Measurements from ENCODE around the gene AMIGO2.

The AMIGO2 gene

DNA sequence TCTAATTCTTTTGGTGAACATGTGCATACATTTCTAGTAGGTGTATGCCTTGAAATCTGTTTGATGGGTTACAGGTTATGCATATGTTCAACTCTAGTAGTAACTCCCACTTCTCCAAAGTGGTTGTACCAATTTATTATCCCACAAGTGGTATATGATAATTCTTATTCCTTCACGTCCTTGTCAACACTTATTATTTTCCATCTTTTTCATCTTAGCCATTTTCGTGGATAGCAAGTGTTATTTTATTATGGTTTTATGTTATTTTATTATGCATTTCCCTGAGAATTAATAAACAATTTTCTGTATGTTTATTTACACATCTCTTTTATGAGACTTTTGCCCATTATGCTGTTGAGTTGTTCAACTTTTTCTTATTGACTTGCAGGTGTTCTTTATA lies 11.2 kb upstream of the AMIGO2 start:
- ChIA-PET POLR2A (ENCODE audit: low non-redundant PET) (no interaction called here), CTCF (no interaction called here)
- DNase-seq (ENCODE audit: low spot score): no peak
- TF ChIP-seq, protein P1, sequence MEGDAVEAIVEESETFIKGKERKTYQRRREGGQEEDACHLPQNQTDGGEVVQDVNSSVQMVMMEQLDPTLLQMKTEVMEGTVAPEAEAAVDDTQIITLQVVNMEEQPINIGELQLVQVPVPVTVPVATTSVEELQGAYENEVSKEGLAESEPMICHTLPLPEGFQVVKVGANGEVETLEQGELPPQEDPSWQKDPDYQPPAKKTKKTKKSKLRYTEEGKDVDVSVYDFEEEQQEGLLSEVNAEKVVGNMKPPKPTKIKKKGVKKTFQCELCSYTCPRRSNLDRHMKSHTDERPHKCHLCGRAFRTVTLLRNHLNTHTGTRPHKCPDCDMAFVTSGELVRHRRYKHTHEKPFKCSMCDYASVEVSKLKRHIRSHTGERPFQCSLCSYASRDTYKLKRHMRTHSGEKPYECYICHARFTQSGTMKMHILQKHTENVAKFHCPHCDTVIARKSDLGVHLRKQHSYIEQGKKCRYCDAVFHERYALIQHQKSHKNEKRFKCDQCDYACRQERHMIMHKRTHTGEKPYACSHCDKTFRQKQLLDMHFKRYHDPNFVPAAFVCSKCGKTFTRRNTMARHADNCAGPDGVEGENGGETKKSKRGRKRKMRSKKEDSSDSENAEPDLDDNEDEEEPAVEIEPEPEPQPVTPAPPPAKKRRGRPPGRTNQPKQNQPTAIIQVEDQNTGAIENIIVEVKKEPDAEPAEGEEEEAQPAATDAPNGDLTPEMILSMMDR (conservative IDR thresholded peaks at IDR 0.05; ENCODE audit: low read depth): no peak
- no peak overlapping the region for H3K27ac ChIP-seq

GRCh38 chr12:47088021-47088944 lies 8.5 kb upstream of the AMIGO2 start:
- POLR2A ChIA-PET (ENCODE audit: low non-redundant PET): no interaction called here
- H3K27ac ChIP-seq: peak overlapping the region; percentile 96
- peak; percentile 85 for DNase-seq (ENCODE audit: low spot score)
- TF ChIP-seq, protein P1 (conservative IDR thresholded peaks at IDR 0.05; ENCODE audit: low read depth): no peak
- CTCF ChIA-PET: interaction anchor here (0.6 kb wide), 1 partner anchor 9 kb away, joined by 3 read pairs; no protein-coding TSS in a partner anchor

GRCh38 chr12:47087088-47087688 lies 7.4 kb upstream of the AMIGO2 start:
- H3K27ac ChIP-seq: no peak overlapping the region
- TF ChIP-seq, protein P1 (conservative IDR thresholded peaks at IDR 0.05; ENCODE audit: low read depth): no peak
- ChIA-PET POLR2A (ENCODE audit: low non-redundant PET) (no interaction called here), CTCF (interaction anchor here (0.6 kb wide), 1 partner anchor 10 kb away, joined by 3 read pairs; no protein-coding TSS in a partner anchor)
- no peak for DNase-seq (ENCODE audit: low spot score)

DNA sequence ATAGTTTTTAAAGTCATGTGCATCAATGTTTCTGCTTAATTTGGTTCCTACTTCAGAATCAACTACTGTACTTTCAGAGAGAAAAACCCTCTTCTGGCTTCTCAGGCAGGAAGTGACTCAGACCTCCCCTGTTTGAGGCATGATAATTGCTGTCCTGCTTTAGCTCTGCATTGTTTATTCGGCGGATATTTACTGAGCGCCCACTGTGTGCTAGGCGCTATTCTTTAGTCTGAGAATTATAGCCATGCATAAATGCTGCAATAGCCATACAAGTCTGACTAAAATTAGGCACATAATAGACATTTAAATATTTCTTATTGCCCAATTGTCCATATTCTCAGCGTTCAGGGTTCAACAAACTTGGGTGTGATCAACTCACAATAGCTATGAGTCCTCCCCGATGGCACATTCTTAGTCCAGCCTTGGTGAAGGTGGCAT lies 6.1 kb upstream of the AMIGO2 start:
- ChIA-PET CTCF (no interaction called here), POLR2A (ENCODE audit: low non-redundant PET) (no interaction called here)
- no peak overlapping the region for H3K27ac ChIP-seq
- TF ChIP-seq, protein P1 (conservative IDR thresholded peaks at IDR 0.05; ENCODE audit: low read depth): no peak
- peak; percentile 41 for DNase-seq (ENCODE audit: low spot score)

- ChIA-PET POLR2A (ENCODE audit: low non-redundant PET) (no interaction called here), CTCF (no interaction called here)
- TF ChIP-seq, protein P1 (conservative IDR thresholded peaks at IDR 0.05; ENCODE audit: low read depth): no peak
- no peak overlapping the region for H3K27ac ChIP-seq
- DNase-seq (ENCODE audit: low spot score): no peak
These were observed 4.4 kb upstream of the AMIGO2 start for GRCh38 chr12:47084172-47084571.

- peak overlapping the region; percentile 78 for H3K27ac ChIP-seq
- CTCF ChIA-PET: no interaction called here
- DNase-seq (ENCODE audit: low spot score): peak; percentile 70
- POLR2A ChIA-PET (ENCODE audit: low non-redundant PET): no interaction called here
- TF ChIP-seq, protein P1 (conservative IDR thresholded peaks at IDR 0.05; ENCODE audit: low read depth): no peak
These were observed 3.2 kb upstream of the AMIGO2 start for GRCh38 chr12:47082796-47083621.

All from RWPE1 (cell line).